ENCODE measurements around the gene MAD1L1. TPM values are rescaled to one million over a fixed set of nuclear protein-coding genes. Genes with fewer than 3 reads are reported as not detected.

MAD1L1 gene
- total RNA-seq, 1 experiment from 2014 or later = 38.5 TPM

- intact Hi-C loops (cut with micrococcal nuclease) = no loop called here
- ChIA-PET RAD21 (ENCODE audit: low non-redundant PET in 1 of 2, low total read pairs in 2 of 2, uncharacterized antibody in 2 of 2, unreplicated experiment in 2 of 2) (no interaction called here), POLR2A (no interaction called here), CTCF (no interaction called here)
- H2AFZ ChIP-seq (ENCODE audit: low read depth, low read length, poor library complexity, severe bottlenecking) = no peak overlapping the region
- H3K4me2 ChIP-seq (ENCODE audit: low read length) = no peak overlapping the region
- H4K20me1 ChIP-seq (ENCODE audit: insufficient read depth) = no peaks in the 10 kb centered on the region
- no peak overlapping the region for H3K4me3 ChIP-seq (replicated peaks in 1 of 2; ENCODE audit: low read depth in 1 of 2, low read length in 2 of 2)
- H3K27me3 ChIP-seq (ENCODE audit: insufficient read depth, low read length) = no peaks in the 10 kb centered on the region
- ATAC-seq (no peak), DNase-seq (ENCODE audit: low read depth, low spot score) (no peak)
- no peaks in the 10 kb centered on the region for H3K9me3 ChIP-seq (ENCODE audit: control insufficient read depth in 1 of 2, insufficient read depth in 1 of 2, low read depth in 1 of 2, low read length in 2 of 2)
- no peaks in the 10 kb centered on the region for H3K9me2 ChIP-seq (ENCODE audit: insufficient read depth)
- no peaks in the 10 kb centered on the region for H3K36me3 ChIP-seq (ENCODE audit: control insufficient read depth in 1 of 2, insufficient read depth in 2 of 2, low read length in 2 of 2)
- H3K79me2 ChIP-seq (ENCODE audit: insufficient read depth, low read length) = no peaks in the 10 kb centered on the region
- BruUV-seq (replicated peaks) = no TSS peak
- H3K4me1 ChIP-seq (ENCODE audit: control insufficient read depth in 1 of 2, insufficient read depth in 2 of 2, low read length in 2 of 2) = no peaks in the 10 kb centered on the region
- TF ChIP-seq MAX (IDR thresholded peaks at IDR 0.05) (no peak), SP1 (IDR thresholded peaks at IDR 0.05; ENCODE audit: low read depth) (no peak), EZH2 (IDR thresholded peaks at IDR 0.05) (no peak), ZBTB33 (IDR thresholded peaks at IDR 0.05; ENCODE audit: extremely low read depth, insufficient replicate concordance, low read length) (no peak)
- H3K27ac ChIP-seq (ENCODE audit: low read depth, low read length) = no peak overlapping the region
- no peak overlapping the region for H3K9ac ChIP-seq (ENCODE audit: low read length)
Observed at GRCh38 chr7:1818575-1819258, 414.0 kb downstream of the MAD1L1 start.

GRCh38 chr7:1817061-1817712 lies 415.6 kb downstream of the MAD1L1 start:
- POLR2A ChIA-PET = no interaction called here
- Histone ChIP-seq H2AFZ (ENCODE audit: low read depth, low read length, poor library complexity, severe bottlenecking) (no peak overlapping the region), H3K36me3 (ENCODE audit: control insufficient read depth in 1 of 2, insufficient read depth in 2 of 2, low read length in 2 of 2) (no peaks in the 10 kb centered on the region), H3K9ac (ENCODE audit: low read length) (no peak overlapping the region), H3K9me3 (ENCODE audit: control insufficient read depth in 1 of 2, insufficient read depth in 1 of 2, low read depth in 1 of 2, low read length in 2 of 2) (no peaks in the 10 kb centered on the region), H3K79me2 (ENCODE audit: insufficient read depth, low read length) (no peaks in the 10 kb centered on the region), H3K27me3 (ENCODE audit: insufficient read depth, low read length) (no peaks in the 10 kb centered on the region), H3K9me2 (ENCODE audit: insufficient read depth) (no peaks in the 10 kb centered on the region), H3K27ac (ENCODE audit: low read depth, low read length) (no peak overlapping the region), H4K20me1 (ENCODE audit: insufficient read depth) (no peaks in the 10 kb centered on the region), H3K4me1 (ENCODE audit: control insufficient read depth in 1 of 2, insufficient read depth in 2 of 2, low read length in 2 of 2) (no peaks in the 10 kb centered on the region), H3K4me3 (replicated peaks in 1 of 2; ENCODE audit: low read depth in 1 of 2, low read length in 2 of 2) (no peak overlapping the region), H3K4me2 (ENCODE audit: low read length) (no peak overlapping the region)
- intact Hi-C loops (cut with micrococcal nuclease) = no loop called here
- CTCF ChIA-PET = no interaction called here
- no peak for ATAC-seq
- no peak for DNase-seq (ENCODE audit: low read depth, low spot score)
- RAD21 ChIA-PET (ENCODE audit: low non-redundant PET in 1 of 2, low total read pairs in 2 of 2, uncharacterized antibody in 2 of 2, unreplicated experiment in 2 of 2) = no interaction called here
- no TSS peak for BruUV-seq (replicated peaks)
- no peak for TF ChIP-seq EZH2 (IDR thresholded peaks at IDR 0.05)
- no peak for TF ChIP-seq SIN3A (IDR thresholded peaks at IDR 0.05; ENCODE audit: low read depth)
- TF ChIP-seq SRF (IDR thresholded peaks at IDR 0.05; ENCODE audit: low read depth) = no peak
- TF ChIP-seq ELF1 (IDR thresholded peaks at IDR 0.05; ENCODE audit: borderline replicate concordance, low read depth) = no peak
- no peak for TF ChIP-seq CTCF (IDR thresholded peaks at IDR 0.05 in 2 of 3, conservative IDR thresholded peaks at IDR 0.05 in 1 of 3; ENCODE audit: borderline replicate concordance in 1 of 3, insufficient read depth in 1 of 3, low read depth in 2 of 3, low read length in 2 of 3)
- no peak for TF ChIP-seq ZFX (IDR thresholded peaks at IDR 0.05)
- no peak for TF ChIP-seq ATF3 (IDR thresholded peaks at IDR 0.05)
- TF ChIP-seq TCF7L2 (IDR thresholded peaks at IDR 0.05; ENCODE audit: borderline replicate concordance, extremely low read depth, insufficient read depth, insufficient read length) = no peak
- TF ChIP-seq ZNF274 (IDR thresholded peaks at IDR 0.05; ENCODE audit: low read depth, low read length) = no peak
- no peak for TF ChIP-seq CBX3 (IDR thresholded peaks at IDR 0.05; ENCODE audit: low read depth)
- TF ChIP-seq YY1 (IDR thresholded peaks at IDR 0.05; ENCODE audit: extremely low read depth, insufficient replicate concordance, low read depth, low read length) = no peak
- no peak for TF ChIP-seq POLR2AphosphoS5 (IDR thresholded peaks at IDR 0.05; ENCODE audit: low read depth, low read length)
- no peak for TF ChIP-seq JUND (IDR thresholded peaks at IDR 0.05)
- TF ChIP-seq SP1 (IDR thresholded peaks at IDR 0.05; ENCODE audit: low read depth) = no peak
